ENCODE results near the gene PRIMPOL.

PRIMPOL gene

GRCh38 chr4:184671101-184671500 lies 21.6 kb downstream of the PRIMPOL start:
- H3K4me3 ChIP-seq (ENCODE audit: low read depth, low read length), result no peak overlapping the region
- TF ChIP-seq CTCF (IDR thresholded peaks at IDR 0.05; ENCODE audit: low read depth, low read length, missing control alignments), result no peak
- DNase-seq (ENCODE audit: low read depth), result no peak

DNA sequence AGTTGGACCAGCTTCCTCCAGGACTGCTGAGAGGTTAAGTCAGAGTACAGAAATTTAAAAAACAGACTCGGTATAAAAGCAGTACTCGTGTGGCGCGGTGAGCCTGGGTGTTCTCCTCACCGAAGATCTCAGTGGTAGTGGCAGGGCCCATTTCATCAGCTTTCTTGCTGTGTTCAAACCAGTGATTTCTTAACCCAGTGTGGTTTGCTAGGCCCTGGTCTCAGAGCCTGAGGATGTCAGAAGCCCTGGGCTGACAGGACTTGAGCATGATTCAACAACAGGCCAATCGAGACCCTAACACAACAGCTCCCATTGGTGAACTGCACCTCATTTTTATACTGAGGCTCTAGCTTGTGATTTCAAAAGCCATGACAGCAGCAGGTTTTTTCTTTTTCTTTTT lies 23.2 kb downstream of the PRIMPOL start:
- no peak for TF ChIP-seq CTCF (IDR thresholded peaks at IDR 0.05; ENCODE audit: low read depth, low read length, missing control alignments)
- DNase-seq (ENCODE audit: low read depth), result no peak
- no peak overlapping the region for H3K4me3 ChIP-seq (ENCODE audit: low read depth, low read length)

GRCh38 chr4:184674011-184674410 lies 24.5 kb downstream of the PRIMPOL start:
- TF ChIP-seq CTCF (IDR thresholded peaks at IDR 0.05; ENCODE audit: low read depth, low read length, missing control alignments), result no peak
- no peak overlapping the region for H3K4me3 ChIP-seq (ENCODE audit: low read depth, low read length)
- no peak for DNase-seq (ENCODE audit: low read depth)

- H3K4me3 ChIP-seq (ENCODE audit: low read depth, low read length), result no peak overlapping the region
- no peak for DNase-seq (ENCODE audit: low read depth)
- no peak for TF ChIP-seq CTCF (IDR thresholded peaks at IDR 0.05; ENCODE audit: low read depth, low read length, missing control alignments)
Observed at GRCh38 chr4:184675018-184675417, 25.5 kb downstream of the PRIMPOL start.

GRCh38 chr4:184675821-184676492 lies 26.4 kb downstream of the PRIMPOL start:
- DNase-seq (ENCODE audit: low read depth), result no peak
- H3K4me3 ChIP-seq (ENCODE audit: low read depth, low read length), result no peak overlapping the region
- TF ChIP-seq CTCF (IDR thresholded peaks at IDR 0.05; ENCODE audit: low read depth, low read length, missing control alignments), result no peak

DNA sequence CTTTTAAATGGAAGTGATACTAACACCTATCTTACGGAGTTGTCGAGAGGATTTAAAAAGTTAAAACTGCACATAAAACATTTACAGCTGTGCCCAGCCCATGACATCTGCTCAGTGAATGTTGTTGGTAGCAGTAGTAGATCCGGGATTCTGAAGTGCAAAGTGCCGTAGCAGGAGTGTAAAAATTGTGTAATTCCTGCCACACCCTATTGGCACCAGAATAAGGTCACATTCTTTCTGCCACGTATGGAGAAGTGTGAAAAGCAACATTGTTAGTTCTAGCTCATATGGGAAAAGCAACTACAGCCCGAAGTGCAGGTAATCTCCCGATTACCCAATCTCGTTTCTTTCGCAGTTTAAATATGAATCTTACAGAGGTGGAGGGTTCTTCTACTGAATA lies 31.2 kb downstream of the PRIMPOL start:
- DNase-seq (ENCODE audit: low read depth), result no peak
- no peak overlapping the region for H3K4me3 ChIP-seq (ENCODE audit: low read depth, low read length)
- TF ChIP-seq CTCF (IDR thresholded peaks at IDR 0.05; ENCODE audit: low read depth, low read length, missing control alignments), result no peak

DNA sequence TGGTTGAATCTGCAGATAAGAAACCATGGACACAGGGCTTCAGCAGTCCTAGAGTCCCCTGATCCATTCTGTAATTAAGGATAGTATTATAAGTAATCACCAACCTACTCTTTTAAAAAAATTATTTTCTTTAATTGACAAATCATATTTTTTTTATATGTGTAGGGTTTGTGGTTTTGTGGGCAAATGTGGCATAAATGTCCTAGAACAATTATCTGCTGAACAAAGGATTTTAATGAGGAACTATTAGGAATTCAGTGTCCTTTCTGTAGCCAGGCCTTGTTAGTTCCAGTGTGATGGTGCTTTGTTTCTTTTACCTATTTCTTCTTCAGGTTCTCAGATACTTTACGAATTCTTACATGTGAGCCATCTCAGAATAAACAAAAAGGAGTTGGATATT lies 32.4 kb downstream of the PRIMPOL start:
- TF ChIP-seq CTCF (IDR thresholded peaks at IDR 0.05; ENCODE audit: low read depth, low read length, missing control alignments), result no peak
- DNase-seq (ENCODE audit: low read depth), result no peak
- H3K4me3 ChIP-seq (ENCODE audit: low read depth, low read length), result no peak overlapping the region
